Heart left ventricle (tissue), 13 donors: ENCODE measurements around the gene KCNE1.

Source experiments
- POLR2A ChIP-seq, 2 donors: fragments of 450-650 bp; IDR thresholded peaks; one replicate each; pipeline ENCODE4 v1.6.1; 2017; ENCODE audit warnings: antibody characterized with exemption in 2 of 2, mild to moderate bottlenecking in 2 of 2, moderate library complexity in 2 of 2
- TF ChIP-seq, protein P1 (sequence below), 12 donors: fragments of 200-600 bp; sonication (generic) in 4 of 12; IDR thresholded peaks; one replicate each; pipeline versions ENCODE4 v1.5.0 to v1.8.0; 2018 to 2022; ENCODE audit warnings: antibody characterized with exemption in 12 of 12, mild to moderate bottlenecking in 5 of 12
- donor health status: ischemic (EF 13 %, LVEDD 7.1; RV severe dilation, severe dysfunction).
- donor health status: DM: no; HTN: yes; CAD: no.
- donor health status: DM: no; HTN: no; CAD: no.
- donor health status: ischemic (EF 25% LVEDD 6.9; RV normal size, moderate dysfunction).
- donor health status: ischemic (EF 25% LVEDD 5.7; RV mildly dilated, moderate dysfunction).
- donor health status: ischemic (EF 35%, LVEDD 5.7; RV mildly dilated, moderate dysfunction).
- donor health status: nonischemic (EF 11% LVEDD 7.7; RV severe dilation, severe dysfunction).
- donor health status: DM: yes; HTN: yes; CAD: no.
- donor health status: PGD.
- donor health status: ischemic (EF 29% LVEDD 5.4; RV normal size, mild dysfunction).
- donor health status: nonischemic (EF 23%, LVEDD 6.1; RV moderate dilation, normal function).

GRCh38 chr21:34528131-34528561 is 16.1 kb upstream of the KCNE1 start:
- TF ChIP-seq, protein P1, sequence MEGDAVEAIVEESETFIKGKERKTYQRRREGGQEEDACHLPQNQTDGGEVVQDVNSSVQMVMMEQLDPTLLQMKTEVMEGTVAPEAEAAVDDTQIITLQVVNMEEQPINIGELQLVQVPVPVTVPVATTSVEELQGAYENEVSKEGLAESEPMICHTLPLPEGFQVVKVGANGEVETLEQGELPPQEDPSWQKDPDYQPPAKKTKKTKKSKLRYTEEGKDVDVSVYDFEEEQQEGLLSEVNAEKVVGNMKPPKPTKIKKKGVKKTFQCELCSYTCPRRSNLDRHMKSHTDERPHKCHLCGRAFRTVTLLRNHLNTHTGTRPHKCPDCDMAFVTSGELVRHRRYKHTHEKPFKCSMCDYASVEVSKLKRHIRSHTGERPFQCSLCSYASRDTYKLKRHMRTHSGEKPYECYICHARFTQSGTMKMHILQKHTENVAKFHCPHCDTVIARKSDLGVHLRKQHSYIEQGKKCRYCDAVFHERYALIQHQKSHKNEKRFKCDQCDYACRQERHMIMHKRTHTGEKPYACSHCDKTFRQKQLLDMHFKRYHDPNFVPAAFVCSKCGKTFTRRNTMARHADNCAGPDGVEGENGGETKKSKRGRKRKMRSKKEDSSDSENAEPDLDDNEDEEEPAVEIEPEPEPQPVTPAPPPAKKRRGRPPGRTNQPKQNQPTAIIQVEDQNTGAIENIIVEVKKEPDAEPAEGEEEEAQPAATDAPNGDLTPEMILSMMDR (IDR thresholded peaks at IDR 0.05), result no peak
- TF ChIP-seq POLR2A (IDR thresholded peaks at IDR 0.05), result no peak
